HG03103 (cell line): ENCODE data around the gene CCNI2.

Experiments used
- ATAC-seq: cut with Tn5 transposase; IDR thresholded peaks from one replicate; pipeline ENCODE4 v1.9.1; 2021; ENCODE audit warnings: low read depth; ENCODE audit not compliant: unreplicated experiment

The CCNI2 gene

DNA sequence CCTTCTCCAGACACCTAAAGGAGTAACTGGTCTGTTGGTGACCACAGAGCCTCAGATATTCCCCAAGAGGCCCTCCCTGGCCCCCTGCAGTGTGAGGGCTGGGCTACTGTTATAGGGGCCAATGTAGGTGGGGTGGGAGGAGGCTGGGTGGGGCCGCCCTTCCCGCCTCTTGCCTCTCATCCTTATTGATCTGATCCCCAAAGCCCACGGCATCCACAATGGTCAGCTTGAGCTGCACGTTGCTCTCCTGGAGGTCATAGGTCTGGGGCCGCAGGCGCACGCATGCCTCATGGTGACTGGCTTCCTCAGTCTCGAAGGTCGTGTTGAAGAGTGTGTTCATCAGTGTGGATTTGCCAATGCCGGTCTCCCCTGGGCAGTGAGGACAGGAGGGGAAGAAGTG lies 16.8 kb downstream of the CCNI2 start:
- ATAC-seq: no peak

DNA sequence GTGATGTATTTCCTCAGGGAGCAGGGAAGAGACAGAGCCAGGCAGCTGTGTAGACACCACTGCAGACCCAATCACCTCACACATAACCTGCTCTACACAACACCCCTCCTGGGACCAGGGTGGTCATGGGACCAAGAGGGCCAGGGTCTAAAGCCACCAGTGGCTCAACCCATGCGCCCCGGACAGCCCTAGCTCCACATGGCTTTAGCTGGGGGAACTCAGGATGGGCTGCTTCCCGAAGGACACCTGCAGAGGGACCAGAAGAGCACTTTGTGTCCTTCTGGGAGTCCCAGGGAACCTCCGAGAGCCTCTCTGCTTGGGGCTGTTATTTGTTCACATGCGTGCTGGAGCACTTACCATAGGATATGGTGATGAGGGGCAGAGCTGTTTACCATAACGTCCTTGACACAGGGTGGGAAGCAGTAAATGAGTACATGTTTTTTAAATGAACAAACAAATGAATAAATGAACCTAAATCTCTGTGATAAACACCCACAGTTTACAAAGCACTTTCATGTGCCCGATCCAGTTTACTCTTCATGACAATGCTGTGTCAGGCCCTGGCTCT lies 17.5 kb downstream of the CCNI2 start:
- ATAC-seq: no peak

DNA sequence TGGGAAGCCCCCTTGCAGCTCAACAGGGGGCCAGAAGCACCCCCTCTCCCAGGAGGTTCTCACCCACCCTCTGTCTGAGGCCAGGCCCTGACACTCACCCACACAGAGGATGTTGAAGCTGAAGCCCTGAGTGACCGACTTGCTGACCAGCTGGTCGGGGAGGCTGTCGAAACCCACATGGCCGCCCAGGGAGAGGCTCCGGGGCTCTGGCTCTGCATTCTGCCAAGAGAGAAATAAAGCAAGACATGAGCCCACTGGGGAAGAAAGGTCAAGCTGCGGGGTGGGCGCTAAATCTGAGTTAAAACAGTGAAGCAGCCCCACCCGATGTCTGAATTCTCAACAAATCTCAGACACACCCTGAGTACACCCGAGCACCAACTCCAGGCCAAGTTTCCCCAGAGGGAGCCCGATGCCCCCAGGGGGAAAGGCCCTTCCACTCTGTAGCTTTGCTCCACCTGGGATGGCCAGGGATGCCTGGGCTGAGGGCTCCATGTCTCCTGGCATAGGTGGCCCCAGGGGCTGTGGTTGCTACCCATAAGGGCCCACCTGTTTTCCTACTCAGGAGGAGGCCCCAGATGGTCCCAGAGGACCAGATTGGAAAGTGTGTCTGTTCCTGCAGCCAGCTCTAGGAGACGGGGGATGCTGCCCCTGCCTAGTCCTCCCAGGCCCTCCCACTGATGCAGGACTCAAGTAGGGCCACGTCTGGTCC lies 18.2 kb downstream of the CCNI2 start:
- no peak for ATAC-seq

DNA sequence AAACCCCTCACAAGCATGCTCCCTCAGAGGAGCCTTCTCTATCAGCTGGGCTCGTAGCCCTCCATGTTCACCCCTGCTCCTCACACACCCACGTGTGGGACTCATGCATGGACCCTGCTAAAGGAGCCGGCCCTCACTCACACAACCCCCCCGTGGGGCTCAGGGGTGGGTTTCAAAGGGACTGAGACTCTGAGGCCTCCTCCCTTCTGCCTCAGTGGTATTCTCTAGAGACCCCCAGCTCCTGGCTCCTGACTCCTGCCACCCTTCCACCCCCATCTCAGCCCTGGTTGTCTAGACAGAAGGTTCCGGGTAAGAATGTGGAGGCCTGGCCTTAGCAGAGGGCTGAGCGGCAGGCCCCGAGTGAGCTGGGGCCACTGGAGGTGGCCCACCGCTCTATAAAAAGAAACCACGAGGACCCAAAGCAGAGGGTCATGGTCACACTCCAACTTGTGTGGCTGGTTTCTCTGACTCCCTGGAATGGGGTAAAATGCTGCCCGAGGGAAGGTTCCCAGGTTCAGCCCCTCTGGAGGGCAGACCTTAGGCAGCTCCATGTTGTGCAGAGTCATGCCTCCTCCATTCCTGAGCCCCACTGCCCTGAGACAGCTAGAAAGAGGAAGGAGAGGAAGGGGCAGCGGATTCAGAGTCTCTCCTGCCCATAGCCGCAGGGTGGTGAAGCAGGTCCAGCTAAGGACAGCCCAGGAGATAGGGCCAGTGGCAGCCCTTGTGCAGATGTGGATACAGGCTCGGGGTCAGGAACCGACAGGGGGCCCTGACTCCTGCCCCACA lies 19.0 kb downstream of the CCNI2 start:
- no peak for ATAC-seq

DNA sequence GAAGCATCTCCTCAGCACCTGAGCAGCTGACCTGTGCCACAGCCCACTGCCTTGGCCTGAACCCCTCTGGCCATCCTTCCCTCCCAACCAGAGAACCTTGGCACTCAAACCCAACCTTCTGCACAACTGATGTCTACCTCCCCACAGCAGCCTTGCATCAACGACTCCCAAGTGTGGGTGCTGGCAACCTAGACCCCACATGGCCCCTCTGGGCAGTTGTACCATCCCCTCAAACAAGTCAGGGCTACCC lies 19.5 kb downstream of the CCNI2 start:
- no peak for ATAC-seq

DNA sequence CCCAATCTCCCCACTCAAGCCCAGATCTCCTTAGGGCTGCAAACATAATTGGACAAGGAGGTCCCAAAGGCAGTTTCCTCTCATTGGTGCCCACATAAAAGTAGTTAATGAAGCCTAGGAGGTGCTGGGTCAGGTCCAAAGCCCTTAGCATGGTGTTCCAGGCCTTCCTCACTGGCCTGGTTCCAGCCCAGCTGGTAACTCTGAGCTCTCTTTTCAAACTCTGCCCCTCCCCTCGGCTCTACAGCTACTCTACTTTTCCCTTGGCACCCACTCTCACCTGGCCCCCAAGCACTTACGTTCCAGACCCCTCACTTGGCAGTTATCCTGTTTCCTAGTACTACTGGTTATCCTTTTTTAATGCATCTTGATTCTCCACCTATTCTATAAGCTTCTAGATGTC lies 19.9 kb downstream of the CCNI2 start:
- ATAC-seq: no peak

DNA sequence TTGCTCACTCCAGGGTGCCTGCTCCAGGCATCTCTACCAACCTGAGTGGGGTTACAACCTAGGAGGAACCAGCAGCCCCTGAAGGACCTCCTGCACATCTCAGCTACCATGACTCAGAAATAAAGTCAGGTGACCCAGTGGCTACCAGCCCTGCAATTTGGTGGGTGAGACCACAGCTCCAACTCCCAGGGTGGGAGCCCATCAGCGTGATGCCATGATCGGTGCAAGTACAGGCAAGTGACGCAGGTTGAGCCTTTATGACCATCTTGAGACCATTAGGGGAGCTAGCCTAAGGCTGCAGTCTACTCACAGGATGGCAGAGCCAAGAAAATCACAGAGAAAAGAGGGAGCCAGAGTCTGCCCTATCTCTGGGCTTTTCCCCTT lies 21.3 kb downstream of the CCNI2 start:
- ATAC-seq: no peak

DNA sequence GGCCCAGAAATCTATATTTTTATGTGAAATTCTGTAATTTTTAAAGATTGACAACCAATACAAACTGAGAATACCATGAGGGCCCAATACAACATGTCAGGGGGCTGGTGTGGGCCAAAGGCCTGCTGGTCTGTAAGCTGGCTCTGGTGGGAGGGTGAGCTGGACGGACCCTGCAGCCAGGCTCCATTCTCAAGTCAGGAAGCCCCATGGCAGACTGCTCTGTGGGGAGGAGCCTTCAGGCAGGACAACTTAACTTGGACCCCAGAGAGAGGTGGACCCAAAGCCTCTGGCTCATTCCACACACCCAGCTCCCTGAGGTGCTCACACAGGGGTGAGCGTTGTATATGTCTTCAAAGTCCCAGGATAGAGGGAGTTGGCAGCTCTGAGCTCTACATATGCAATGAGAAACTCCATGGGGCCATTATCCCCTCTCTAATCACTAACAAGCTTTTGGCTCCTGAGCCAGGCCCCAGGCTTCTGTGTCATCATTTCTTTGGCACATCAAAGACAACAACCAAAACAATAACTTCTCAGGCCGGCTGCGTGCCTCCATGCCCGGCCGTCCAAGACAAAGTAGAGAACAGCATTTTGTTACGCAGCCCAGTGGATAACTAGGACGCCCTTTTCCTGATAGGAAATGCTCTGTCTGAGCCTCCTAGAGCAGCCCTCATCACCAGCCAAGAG lies 23.4 kb downstream of the CCNI2 start:
- ATAC-seq: no peak

DNA sequence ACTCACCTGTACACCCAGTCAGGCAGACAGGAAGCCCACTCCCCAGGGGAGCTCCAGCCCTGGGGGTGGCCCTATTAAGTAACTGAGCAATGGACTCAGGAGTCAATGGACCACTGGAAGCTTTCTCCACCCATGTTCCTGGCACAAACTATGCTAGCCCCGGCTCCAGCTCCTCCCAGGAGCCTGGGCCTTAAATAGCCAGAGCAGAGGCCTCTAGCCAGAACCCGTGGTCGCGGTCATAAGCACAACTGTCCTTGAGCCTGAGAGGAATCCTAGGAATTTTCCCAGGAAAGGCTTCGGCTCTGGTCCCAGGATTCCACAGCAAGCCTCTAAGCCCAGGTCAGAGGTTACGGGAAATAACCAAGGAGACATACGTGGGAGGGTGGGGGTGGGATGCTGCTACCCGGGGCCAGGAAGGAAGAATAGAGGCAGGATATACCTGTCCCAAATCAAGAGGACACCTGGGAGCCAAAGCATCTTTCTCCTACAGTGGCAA lies 24.3 kb downstream of the CCNI2 start:
- ATAC-seq: no peak

DNA sequence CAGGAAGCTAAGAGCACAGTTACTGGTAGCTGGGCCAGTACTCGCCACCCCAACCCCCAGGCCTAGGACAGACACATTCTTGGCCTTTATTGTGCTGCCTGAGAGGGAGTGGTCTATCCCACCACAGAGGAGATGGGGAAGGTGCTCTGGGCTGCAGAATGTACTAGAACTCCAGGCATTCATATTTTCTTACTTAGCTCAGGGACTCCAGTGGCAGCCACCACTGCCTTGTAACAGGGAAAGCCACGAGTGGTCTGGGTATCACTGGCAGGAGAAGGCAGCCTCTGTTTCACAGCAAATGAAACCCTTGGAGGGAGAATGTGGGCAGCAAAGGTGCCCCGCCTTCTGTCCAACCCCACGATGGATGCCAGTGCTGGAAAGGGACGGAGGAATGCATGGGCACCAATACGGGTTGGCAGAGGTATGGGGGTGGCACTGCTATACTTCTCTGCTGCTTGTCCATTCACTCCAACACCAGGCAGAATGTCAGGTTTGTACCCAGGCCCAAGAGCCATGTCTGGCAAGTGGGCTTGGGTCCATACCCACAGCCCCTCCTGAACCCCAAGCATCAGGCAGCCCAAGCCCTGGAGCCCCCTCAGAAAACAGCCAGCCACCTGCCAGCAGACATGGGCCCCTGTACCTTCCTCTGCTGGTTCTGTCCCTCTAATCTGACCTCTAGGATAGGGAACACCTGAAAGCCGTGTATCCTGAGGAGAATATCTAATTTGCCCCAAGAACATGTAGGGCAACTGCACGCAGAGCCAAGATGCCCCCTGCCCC lies 25.3 kb downstream of the CCNI2 start:
- ATAC-seq: no peak

DNA sequence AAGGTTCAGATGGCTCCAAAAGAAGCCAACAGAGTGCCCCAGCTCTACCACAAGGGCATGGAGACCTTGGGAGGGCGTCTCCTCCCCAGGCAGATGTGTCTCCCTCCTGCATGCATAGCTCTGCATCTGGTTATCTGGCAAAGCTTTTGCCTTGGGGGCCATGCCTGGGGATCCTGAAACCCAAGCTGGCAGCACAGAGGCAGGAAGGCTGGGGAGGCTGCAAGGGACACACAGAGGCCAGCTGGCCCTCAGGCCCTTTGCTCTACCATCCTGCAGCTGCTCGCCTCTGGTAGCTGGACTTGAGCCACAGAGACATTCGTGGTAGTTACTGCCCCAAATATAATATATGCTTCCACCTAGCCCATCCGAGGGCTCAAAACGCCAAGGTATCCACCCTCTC lies 25.9 kb downstream of the CCNI2 start:
- ATAC-seq: no peak

DNA sequence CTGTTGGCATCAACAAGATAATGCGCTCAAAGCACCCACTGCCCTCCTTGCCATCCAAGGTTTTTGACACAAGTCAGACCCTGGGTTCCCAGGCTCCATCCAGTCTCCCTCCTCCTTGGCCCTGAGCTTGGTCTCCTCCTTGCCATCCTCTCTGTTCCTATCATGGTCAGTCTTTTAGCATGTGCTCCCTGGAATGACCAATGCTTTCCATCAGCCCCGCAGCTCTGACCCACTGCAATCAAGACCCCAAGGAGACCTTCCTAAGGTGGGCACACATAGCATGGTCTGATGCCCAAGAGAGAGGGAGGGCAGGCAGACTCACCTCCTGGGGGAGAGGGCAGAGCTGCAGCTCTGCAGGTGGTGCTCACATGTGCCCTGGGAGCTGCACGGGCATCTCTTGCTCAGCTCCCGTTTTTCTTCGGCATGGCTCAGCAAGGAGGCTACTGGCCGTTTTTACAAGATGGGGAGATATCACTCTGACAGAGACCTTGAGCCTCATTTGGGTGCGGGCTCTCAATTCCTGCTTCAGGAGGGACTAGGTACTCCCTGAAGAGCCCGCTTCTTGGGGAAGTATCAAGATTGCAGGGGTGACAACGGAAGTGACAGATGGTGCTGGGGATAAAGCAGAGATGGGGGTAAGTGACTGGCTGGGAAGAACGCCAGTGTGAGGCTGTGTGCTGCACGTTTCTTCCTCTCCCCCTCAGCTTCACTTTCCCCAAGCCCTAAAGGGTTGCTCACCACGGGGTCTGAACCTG lies 26.6 kb downstream of the CCNI2 start:
- no peak for ATAC-seq

DNA sequence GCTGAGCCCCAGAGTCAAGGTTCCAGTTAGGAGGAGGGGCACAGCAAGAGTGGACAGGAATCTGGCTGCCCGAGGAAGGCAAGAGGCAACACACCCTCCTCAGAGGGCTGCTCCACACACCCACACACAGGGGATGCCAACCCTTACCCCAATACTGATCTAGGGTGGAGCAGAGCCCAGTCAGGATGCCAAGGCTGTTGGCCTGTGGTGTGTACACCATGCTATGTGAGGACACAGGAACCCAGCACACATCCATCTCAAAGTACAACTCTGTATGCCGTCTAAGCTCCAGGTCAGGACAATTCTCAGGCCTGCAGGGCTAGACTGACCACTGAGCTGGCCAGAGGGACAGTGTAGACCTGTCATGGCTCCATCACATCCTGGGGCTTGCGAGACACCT lies 27.2 kb downstream of the CCNI2 start:
- no peak for ATAC-seq

DNA sequence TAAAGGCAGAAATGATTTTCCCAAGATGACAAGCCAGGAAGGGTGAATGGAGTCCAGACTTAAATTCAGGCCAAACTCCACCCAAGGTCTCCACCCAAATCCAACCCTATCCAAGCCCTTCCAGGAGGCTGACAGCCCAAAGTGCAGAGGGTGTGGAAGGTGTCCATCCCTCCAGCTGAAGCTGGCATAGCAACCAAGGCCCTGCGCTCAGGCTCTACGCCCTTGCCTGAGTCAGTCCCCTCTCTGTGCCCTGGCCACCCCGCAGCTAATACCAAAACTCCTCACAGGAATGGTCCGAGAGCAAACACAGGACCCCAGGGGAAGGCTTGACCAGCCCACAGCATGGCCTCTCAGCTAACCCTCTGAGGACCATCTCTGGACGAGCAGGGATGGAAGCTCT lies 27.7 kb downstream of the CCNI2 start:
- ATAC-seq: no peak

DNA sequence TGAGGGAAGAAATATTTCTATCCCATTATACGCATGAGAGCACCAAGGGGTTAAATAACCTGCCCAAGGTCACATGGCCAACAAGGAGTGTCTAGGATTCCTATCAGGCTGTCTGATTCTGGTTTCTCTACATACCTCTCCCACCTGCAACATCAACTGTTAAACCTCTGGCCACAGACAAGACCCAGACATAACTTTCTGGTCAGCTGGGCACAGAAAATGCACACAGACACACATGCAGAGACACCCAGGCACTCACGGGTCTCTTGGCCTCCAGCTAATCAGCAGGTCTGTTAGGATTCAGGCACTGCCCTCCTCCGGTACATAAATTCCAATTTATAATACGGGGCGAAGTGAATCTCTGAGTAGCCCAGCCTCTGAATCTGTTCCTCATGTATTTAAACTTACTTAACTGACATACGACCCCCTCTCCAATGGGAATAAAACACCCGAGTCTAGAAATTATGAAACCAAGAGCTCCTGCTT lies 28.3 kb downstream of the CCNI2 start:
- ATAC-seq: no peak

DNA sequence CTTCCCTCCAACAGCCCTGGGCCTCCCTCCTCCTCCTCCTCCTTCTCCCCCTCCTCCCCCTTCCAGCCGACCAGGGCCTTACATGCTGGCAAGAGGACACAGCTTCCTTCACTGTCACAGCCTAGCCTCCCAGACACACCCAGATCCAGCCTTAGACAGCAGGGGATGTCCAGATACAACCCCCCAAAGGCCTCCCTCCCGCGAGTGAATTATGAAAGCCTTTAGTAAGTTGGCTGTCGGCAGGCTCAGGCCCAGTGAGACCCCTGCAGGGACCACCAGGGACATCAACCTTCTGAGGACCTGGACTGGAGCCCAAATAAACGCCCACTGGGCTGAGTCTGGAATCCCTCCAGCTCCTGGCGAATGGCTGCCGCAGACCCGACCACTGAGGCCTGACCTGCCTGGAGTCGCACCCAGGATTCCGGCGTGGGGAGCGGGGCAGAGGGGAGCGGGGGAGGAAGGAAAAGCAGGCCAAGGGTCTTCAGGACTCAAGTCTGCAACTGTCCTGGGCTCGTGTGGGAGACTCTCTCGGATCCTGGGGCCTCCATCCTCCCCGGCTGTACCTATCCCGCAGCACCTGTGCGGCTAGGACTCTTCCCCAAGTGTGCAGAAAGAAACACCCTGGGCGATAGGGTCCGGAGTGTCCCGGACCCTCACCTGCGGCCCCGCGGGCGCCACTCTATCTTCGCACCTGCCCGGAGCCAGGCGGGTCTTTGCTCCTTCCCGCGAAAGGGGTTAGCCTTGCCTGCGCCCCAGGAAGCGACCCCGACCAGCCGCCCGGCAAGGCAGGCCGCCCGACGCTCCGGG lies 29.1 kb downstream of the CCNI2 start:
- ATAC-seq: no peak

DNA sequence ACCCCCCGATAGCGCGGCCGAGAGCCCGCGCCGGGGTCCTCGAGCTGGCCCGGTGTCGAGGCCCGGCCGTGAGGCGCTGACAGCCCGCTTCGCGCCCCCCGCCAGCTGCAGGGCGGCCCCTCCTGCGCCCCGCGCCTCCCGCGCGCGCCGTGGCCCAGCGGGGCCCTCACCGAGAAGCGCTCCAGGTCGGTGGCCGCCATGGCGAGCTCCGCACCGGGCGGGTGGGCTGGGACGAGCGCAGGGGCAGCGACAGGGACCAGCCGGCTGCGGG lies 29.6 kb downstream of the CCNI2 start:
- no peak for ATAC-seq

DNA sequence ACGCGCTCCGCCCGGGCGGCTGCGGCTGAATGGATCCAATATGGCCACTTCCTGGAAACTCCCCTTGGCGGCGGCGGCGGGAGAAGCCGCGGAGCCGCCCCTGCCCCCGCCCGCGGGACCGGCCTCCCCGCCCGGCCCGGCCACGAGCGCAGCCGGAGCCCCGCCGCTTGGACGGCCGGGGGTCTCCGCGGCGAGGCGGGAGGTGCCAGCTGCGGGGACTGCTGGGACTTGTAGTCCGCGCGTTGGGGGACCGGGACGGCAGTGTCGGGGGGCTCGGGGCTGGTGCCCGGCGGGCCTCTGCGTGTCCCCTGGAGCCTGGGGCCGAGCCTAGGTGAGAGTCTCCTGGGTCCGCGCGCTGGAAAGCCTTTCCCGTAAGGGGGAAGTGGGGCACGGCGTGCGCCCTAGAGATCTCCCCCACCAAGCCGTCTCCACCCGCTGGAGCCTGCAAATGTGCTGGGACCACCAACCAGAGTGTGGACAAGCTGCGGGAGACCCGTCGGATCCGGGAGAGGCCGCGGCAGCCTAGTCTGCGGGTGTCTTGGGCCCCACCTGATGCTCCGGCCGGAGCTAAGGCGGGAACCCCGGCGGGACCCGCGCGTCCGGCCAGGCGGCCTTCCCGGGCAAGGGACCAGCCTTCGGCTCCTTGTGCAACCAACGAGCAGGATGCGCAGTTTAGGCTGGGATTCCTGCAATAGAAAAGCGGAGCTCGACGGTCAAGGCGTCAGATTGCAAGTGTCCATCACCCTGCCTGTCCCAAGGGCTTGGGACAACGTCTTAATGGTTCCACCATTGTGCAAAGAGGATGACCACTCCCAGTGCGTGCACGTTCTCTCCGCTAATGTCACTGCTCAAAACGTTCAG lies 30.2 kb downstream of the CCNI2 start, which contains the start of gene SEPTIN8:
TSS of gene SEPTIN8 (minus strand) at position 31 of the 861 bp plus-strand sequence. CDS start 102 bp downstream, outside the sequence.
- ATAC-seq: no peak
